K562 (cell line): ENCODE measurements around the gene PPP2R2B. TPM values are rescaled to one million over a fixed set of nuclear protein-coding genes. Genes with fewer than 3 reads are reported as not detected.

Experiments used
- ATAC-seq: fragments of 200-7000 bp; cut with Tn5 transposase; 3 replicates; pipeline ENCODE4 v1.9.1; 2020; ENCODE audit warnings: moderate library complexity
- BruUV-seq: library from RNA; stranded (reverse); fragments of 400-500 nt; replicated peaks from 2 replicates; lab custom pipeline; 2021; lab: Mats Ljungman, UMichigan
- CTCF ChIA-PET: fragments of 300-600 bp; formaldehyde crosslinking; extraction: SDS; loops from one replicate; lab custom pipeline; 2021; ENCODE audit warnings: low intra/inter-chr PET ratio; lab: Yijun Ruan, JAX
- POLR2A ChIA-PET: fragments of 300-600, 350-650 bp; sonication (Branson Sonifier 250); formaldehyde crosslinking; extraction: SDS; loops from one replicate; lab custom pipeline; 2021; ENCODE audit warnings: antibody characterized with exemption, inconsistent platforms; lab: Yijun Ruan, JAX
- DNase-seq, 4 experiments: peaks; one replicate each; pipeline versions ENCODE4 v3.0.0 to v3.0.0-alpha.2; 2011 to 2018; ENCODE audit warnings: low spot score in 3 of 4, mixed read lengths in 3 of 4; ENCODE audit errors: extremely low read depth in 1 of 4
- FAIRE-seq: peaks from 2 replicates; lab custom pipeline; 2011; peaks lifted over from hg19 to GRCh38; lab: Jason Lieb, UNC
- H2AFZ ChIP-seq: 2 replicates; pipeline ENCODE4 v1.6.0; 2011; ENCODE audit warnings: low read depth, low read length, control low read depth, inconsistent platforms
- H3K27ac ChIP-seq: fragments of 200-600 bp; 3 replicates; pipeline ENCODE4 v1.8.0; 2011; ENCODE audit warnings: low read depth, mild to moderate bottlenecking, control low read depth, inconsistent platforms, low read length, moderate library complexity, mixed read lengths; ENCODE audit errors: extremely low read depth
- H3K27me3 ChIP-seq, 2 experiments: fragments of 300-600 bp in 1 of 2; 2 replicates in 1 of 2; 3 replicates in 1 of 2; pipeline versions ENCODE4 v1.6.0 to v1.8.0; 2011; ENCODE audit warnings: inconsistent platforms in 2 of 2, low read length in 2 of 2, mild to moderate bottlenecking in 1 of 2, mixed read lengths in 1 of 2, moderate library complexity in 1 of 2; ENCODE audit not compliant: control insufficient read depth in 2 of 2, insufficient read depth in 2 of 2
- H3K36me3 ChIP-seq: fragments of 300-600 bp; 3 replicates; pipeline ENCODE4 v1.8.0; 2011; ENCODE audit warnings: mild to moderate bottlenecking, low read length, inconsistent platforms; ENCODE audit not compliant: control insufficient read depth, insufficient read depth
- H3K4me1 ChIP-seq, 2 experiments: fragments of 200-600 bp in 1 of 2; replicated peaks in 1 of 2; 2 replicates in 1 of 2; 3 replicates in 1 of 2; pipeline versions ENCODE4 v1.5.1 to v1.8.0; 2011; ENCODE audit warnings: inconsistent platforms in 2 of 2, low read length in 2 of 2, mild to moderate bottlenecking in 1 of 2, mixed read lengths in 1 of 2, moderate library complexity in 1 of 2; ENCODE audit not compliant: control insufficient read depth in 2 of 2, insufficient read depth in 2 of 2
- H3K4me2 ChIP-seq: 2 replicates; pipeline ENCODE4 v1.6.1; 2011; ENCODE audit warnings: low read length, control low read depth, inconsistent platforms, mixed read lengths; ENCODE audit not compliant: insufficient read depth
- H3K4me3 ChIP-seq: fragments of 200-600 bp; sonication (generic), shearing (Covaris generic); 2 replicates; pipeline ENCODE4 v1.5.1; 2016; ENCODE audit warnings: control low read depth, inconsistent platforms
- H3K79me2 ChIP-seq: fragments of 200-600 bp; 3 replicates; pipeline ENCODE4 v1.8.0; 2011; ENCODE audit warnings: low read length, inconsistent platforms; ENCODE audit not compliant: control insufficient read depth, insufficient read depth
- H3K9ac ChIP-seq, 2 experiments: 2 replicates each; pipeline versions ENCODE4 v1.6.0 to v1.6.1; 2011; ENCODE audit warnings: low read depth in 2 of 2, low read length in 2 of 2, control low read depth in 1 of 2, inconsistent platforms in 1 of 2, mild to moderate bottlenecking in 1 of 2, mixed read lengths in 1 of 2; ENCODE audit not compliant: insufficient read depth in 1 of 2
- H3K9me1 ChIP-seq: one replicate; pipeline ENCODE4 v1.6.0; 2011; ENCODE audit warnings: inconsistent platforms, mild to moderate bottlenecking, low read length, moderate library complexity; ENCODE audit not compliant: control insufficient read depth, insufficient read depth
- H3K9me3 ChIP-seq: replicated peaks from 2 replicates; pipeline ENCODE4 v1.5.1; 2011; ENCODE audit warnings: low read depth, low read length, inconsistent platforms; ENCODE audit not compliant: control insufficient read depth, insufficient read depth
- H4K20me1 ChIP-seq: replicated peaks from 2 replicates; pipeline ENCODE4 v1.6.1; 2011; ENCODE audit warnings: low read length, inconsistent platforms, mixed read lengths; ENCODE audit not compliant: control insufficient read depth, insufficient read depth
- CBX5 ChIP-seq: IDR thresholded peaks from 2 replicates; pipeline ENCODE4 v1.6.1; 2014; ENCODE audit warnings: low read depth, borderline replicate concordance
- DNMT1 ChIP-seq: fragments of 450-650 bp; IDR thresholded peaks from 2 replicates; pipeline ENCODE4 v1.6.1; 2016; ENCODE audit warnings: antibody characterized with exemption, mild to moderate bottlenecking
- HDAC6 ChIP-seq: IDR thresholded peaks from 2 replicates; pipeline ENCODE4 v1.6.1; 2012; ENCODE audit warnings: low read depth, mild to moderate bottlenecking, control low read depth, inconsistent platforms, low read length, moderate library complexity
- KAT7 ChIP-seq: sonication (generic); formaldehyde crosslinking; IDR thresholded peaks from 2 replicates; pipeline ENCODE4 v1.8.0; 2022; ENCODE audit warnings: missing genetic modification reagents, mild to moderate bottlenecking, borderline replicate concordance
- MTA2 ChIP-seq: fragments of 450-650 bp; IDR thresholded peaks from 2 replicates; pipeline ENCODE4 v1.6.1; 2016; ENCODE audit warnings: low read depth
- NONO ChIP-seq, 2 experiments: fragments of 200-400 bp in 1 of 2; fragments of 450-650 bp in 1 of 2; formaldehyde crosslinking in 1 of 2; IDR thresholded peaks; 2 replicates each; pipeline ENCODE4 v1.6.1; 2017; ENCODE audit warnings: low read depth in 2 of 2, mild to moderate bottlenecking in 2 of 2, moderate library complexity in 2 of 2, low read length in 1 of 2
- PYGO2 ChIP-seq: fragments of 450-650 bp; IDR thresholded peaks from 2 replicates; pipeline ENCODE4 v1.6.1; 2016; ENCODE audit warnings: mild to moderate bottlenecking, missing genetic modification characterization, moderate library complexity, missing compliant biosample characterization
- SRSF9 ChIP-seq: fragments of 200-400 bp; formaldehyde crosslinking; IDR thresholded peaks from 2 replicates; pipeline ENCODE4 v1.6.1; 2017; ENCODE audit warnings: low read depth, low read length, borderline replicate concordance
- TAF7 ChIP-seq: fragments of 450-650 bp; IDR thresholded peaks from 2 replicates; pipeline ENCODE4 v1.6.1; 2016; ENCODE audit warnings: missing genetic modification characterization, missing compliant biosample characterization
- TCF3 ChIP-seq: sonication (generic); formaldehyde crosslinking; IDR thresholded peaks from 2 replicates; pipeline ENCODE4 v1.4.0; 2020; ENCODE audit warnings: mild to moderate bottlenecking, missing genetic modification reagents
- ZC3H8 ChIP-seq: fragments of 450-650 bp; IDR thresholded peaks from 2 replicates; pipeline ENCODE4 v1.6.1; 2017
- ZNF143 ChIP-seq: sonication (generic); formaldehyde crosslinking; IDR thresholded peaks from 2 replicates; pipeline ENCODE4 v1.9.0; 2022; ENCODE audit warnings: mild to moderate bottlenecking, missing genetic modification reagents
- ZNF174 ChIP-seq: fragments of 250-450 bp; sonication (Bioruptor Pico); IDR thresholded peaks from 2 replicates; pipeline ENCODE4 v1.4.0; 2020; ENCODE audit warnings: mild to moderate bottlenecking
- ZNF23 ChIP-seq: fragments of 250-450 bp; sonication (Bioruptor Pico); IDR thresholded peaks from 2 replicates; pipeline ENCODE4 v1.4.0; 2020; ENCODE audit warnings: mild to moderate bottlenecking
- ZNF311 ChIP-seq: fragments of 250-450 bp; sonication (Bioruptor Pico); IDR thresholded peaks from 2 replicates; pipeline ENCODE4 v1.4.0; 2020; ENCODE audit warnings: mild to moderate bottlenecking, moderate library complexity
- ZNF507 ChIP-seq: conservative IDR thresholded peaks from 2 replicates; pipeline ENCODE4 v1.6.1; 2017; ENCODE audit warnings: missing genetic modification characterization, missing compliant biosample characterization
- WGBS: fragments of 100-300 bp; shearing (Covaris generic); methylation state at CpG from one replicate; pipeline ENCODE4 v1.1.6; 2016; ENCODE audit warnings: low coverage, mixed read lengths; ENCODE audit not compliant: insufficient coverage; ENCODE audit errors: missing lambda C conversion rate; 5-methylcytosine and 5-hydroxymethylcytosine counted together
- in situ Hi-C: fragments of 300-500 bp; cut with MboI; formaldehyde crosslinking; loops from 4 replicates; pipeline ENCODE4 v1.15.0; 2018; ENCODE audit warnings: inconsistent platforms, mixed read lengths
- intact Hi-C: fragments of 100-400 bp; cut with micrococcal nuclease; formaldehyde crosslinking; loops from 2 replicates; pipeline ENCODE4 v1.14.2; 2022
- polyA plus RNA-seq, 8 experiments: library from polyadenylated mRNA; depleted of rRNA in 4 of 8; stranded (reverse) in 5 of 8; unstranded in 3 of 8; fragments of >200 nt; fragmentation: Nextera tagmentation in 2 of 8; fragmentation: Illumina TruSeq in 1 of 8; extraction: Ambion mirVana in 2 of 8; extraction: Trizol in 1 of 8; gene quantifications; 2 replicates each; pipeline versions ENCODE4 v1.2.1 to v1.2.3, GENCODE V29; 2011 to 2014; ENCODE audit warnings: inconsistent platforms in 1 of 8, missing spikeins in 1 of 8
- total RNA-seq, 7 experiments: library from RNA; depleted of rRNA in 6 of 7; stranded (reverse); fragments of >200 nt in 6 of 7; fragmentation: Illumina TruSeq in 2 of 7; extraction: Trizol in 2 of 7; gene quantifications; 2 replicates each; pipeline versions ENCODE4 v1.2.1 to v1.2.3, GENCODE V29; 2011 to 2021; ENCODE audit warnings: low replicate concordance in 1 of 7
- TF ChIP-seq, protein P1 (sequence below): sonication (generic); formaldehyde crosslinking; IDR thresholded peaks from 2 replicates; pipeline ENCODE4 v1.8.1; 2023; ENCODE audit warnings: missing genetic modification reagents, mild to moderate bottlenecking, borderline replicate concordance

PPP2R2B gene
- total and polyA plus RNA-seq, 9 of the 15 experiments (the other 6 are each of a cell fraction or from before 2014, with no cell fraction given) = not detected

DNA sequence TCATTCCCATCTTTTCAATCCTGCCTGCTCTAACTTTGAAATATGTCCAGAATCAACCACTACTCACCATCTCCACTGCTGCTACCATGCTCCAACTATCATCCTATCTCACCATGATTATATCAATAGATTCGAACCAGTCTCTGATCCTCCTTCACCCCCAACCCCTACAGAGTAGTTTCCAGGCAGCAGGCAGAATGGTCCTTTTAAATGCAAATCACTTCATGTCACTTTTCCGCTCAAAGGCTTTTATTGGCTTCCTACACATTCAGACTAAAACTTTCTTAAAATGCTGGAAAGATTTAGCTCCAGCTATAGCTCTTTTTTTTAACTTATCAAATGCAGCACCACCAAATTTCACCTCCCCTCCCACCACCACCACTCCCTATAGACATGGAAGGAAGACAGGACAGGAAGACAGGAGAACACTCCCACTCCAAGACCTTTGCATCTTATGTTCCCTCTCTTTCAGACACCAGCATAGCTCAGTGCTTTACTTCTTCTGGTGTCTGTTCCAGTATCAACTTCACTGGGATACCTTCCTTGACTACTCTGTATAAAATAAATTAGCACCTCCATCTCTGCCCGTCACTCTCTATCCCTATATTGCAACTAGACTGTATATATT lies 9.9 kb upstream of the PPP2R2B start:
- CTCF ChIA-PET = no interaction called here
- no peaks in the 10 kb centered on the region for H3K79me2 ChIP-seq
- H3K9me1 ChIP-seq = no peaks in the 10 kb centered on the region
- H3K4me3 ChIP-seq = no peak overlapping the region
- H3K9me3 ChIP-seq = no peaks in the 10 kb centered on the region; the same call in 1 of the 2 replicates
- H4K20me1 ChIP-seq = no peaks in the 10 kb centered on the region
- no peaks in the 10 kb centered on the region for H3K36me3 ChIP-seq
- no peaks in the 10 kb centered on the region for H3K4me1 ChIP-seq
- no peak for FAIRE-seq
- no peak for ATAC-seq
- TF ChIP-seq KAT7 (CRISPR knock-in tag) = no peak
- no peak for TF ChIP-seq ZNF507 (tag)
- TF ChIP-seq PYGO2 (tag) = no peak
- TF ChIP-seq ZNF311 (CRISPR knock-in tag) = no peak
- no peak for TF ChIP-seq TAF7
- no peak for TF ChIP-seq ZC3H8
- TF ChIP-seq SRSF9 = no peak
- TF ChIP-seq, protein P1, sequence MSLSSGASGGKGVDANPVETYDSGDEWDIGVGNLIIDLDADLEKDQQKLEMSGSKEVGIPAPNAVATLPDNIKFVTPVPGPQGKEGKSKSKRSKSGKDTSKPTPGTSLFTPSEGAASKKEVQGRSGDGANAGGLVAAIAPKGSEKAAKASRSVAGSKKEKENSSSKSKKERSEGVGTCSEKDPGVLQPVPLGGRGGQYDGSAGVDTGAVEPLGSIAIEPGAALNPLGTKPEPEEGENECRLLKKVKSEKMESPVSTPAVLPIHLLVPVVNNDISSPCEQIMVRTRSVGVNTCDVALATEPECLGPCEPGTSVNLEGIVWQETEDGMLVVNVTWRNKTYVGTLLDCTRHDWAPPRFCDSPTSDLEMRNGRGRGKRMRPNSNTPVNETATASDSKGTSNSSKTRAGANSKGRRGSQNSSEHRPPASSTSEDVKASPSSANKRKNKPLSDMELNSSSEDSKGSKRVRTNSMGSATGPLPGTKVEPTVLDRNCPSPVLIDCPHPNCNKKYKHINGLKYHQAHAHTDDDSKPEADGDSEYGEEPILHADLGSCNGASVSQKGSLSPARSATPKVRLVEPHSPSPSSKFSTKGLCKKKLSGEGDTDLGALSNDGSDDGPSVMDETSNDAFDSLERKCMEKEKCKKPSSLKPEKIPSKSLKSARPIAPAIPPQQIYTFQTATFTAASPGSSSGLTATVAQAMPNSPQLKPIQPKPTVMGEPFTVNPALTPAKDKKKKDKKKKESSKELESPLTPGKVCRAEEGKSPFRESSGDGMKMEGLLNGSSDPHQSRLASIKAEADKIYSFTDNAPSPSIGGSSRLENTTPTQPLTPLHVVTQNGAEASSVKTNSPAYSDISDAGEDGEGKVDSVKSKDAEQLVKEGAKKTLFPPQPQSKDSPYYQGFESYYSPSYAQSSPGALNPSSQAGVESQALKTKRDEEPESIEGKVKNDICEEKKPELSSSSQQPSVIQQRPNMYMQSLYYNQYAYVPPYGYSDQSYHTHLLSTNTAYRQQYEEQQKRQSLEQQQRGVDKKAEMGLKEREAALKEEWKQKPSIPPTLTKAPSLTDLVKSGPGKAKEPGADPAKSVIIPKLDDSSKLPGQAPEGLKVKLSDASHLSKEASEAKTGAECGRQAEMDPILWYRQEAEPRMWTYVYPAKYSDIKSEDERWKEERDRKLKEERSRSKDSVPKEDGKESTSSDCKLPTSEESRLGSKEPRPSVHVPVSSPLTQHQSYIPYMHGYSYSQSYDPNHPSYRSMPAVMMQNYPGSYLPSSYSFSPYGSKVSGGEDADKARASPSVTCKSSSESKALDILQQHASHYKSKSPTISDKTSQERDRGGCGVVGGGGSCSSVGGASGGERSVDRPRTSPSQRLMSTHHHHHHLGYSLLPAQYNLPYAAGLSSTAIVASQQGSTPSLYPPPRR (CRISPR knock-in tag) = no peak
- TF ChIP-seq NONO (IDR thresholded peaks at IDR 0.05; ENCODE audit: low read depth in 2 of 2, low read length in 1 of 2) = no peak
- TF ChIP-seq ZNF143 = no peak
- TF ChIP-seq HDAC6 = no peak
- no peak for TF ChIP-seq ZNF23 (CRISPR knock-in tag)
- no peak for TF ChIP-seq CBX5
- TF ChIP-seq TCF3 (CRISPR knock-in tag) = no peak
- no peak for TF ChIP-seq DNMT1
- TF ChIP-seq MTA2 = no peak
- TF ChIP-seq ZNF174 (CRISPR knock-in tag) = no peak
- POLR2A ChIA-PET = no interaction called here
- H3K4me2 ChIP-seq = no peak overlapping the region
- H3K9ac ChIP-seq = no peak overlapping the region
- intact Hi-C loops (no loop called here), in situ Hi-C loops (no loop called here)
- no peak for DNase-seq
- WGBS = 0% methylated on average over 3 of the region's 3 CpGs
- H3K27ac ChIP-seq = no peak overlapping the region
- no peaks in the 10 kb centered on the region for H3K27me3 ChIP-seq
- H2AFZ ChIP-seq = no peak overlapping the region
- BruUV-seq = no TSS peak
